Smooth muscle cell (in vitro differentiated cells): Measurements from ENCODE around the gene NAT16. TPM values are rescaled to one million over a fixed set of nuclear protein-coding genes. Genes with fewer than 3 reads are reported as not detected.
A peak's percentile ranks its signal among the peaks of the same experiment; 100 is the strongest.

Source experiments
- DNase-seq: peaks from one replicate; lab custom pipeline; 2025; ENCODE audit not compliant: unreplicated experiment; lab: John Stamatoyannopoulos, UW
- H2AFZ ChIP-seq: fragments of 200-600 bp; sonication (generic); 2 replicates; pipeline ENCODE4 v1.6.0; 2016; ENCODE audit warnings: antibody characterized with exemption, low read depth, mild to moderate bottlenecking
- H3F3A ChIP-seq: fragments of 200-600 bp; sonication (generic); 2 replicates; pipeline ENCODE4 v1.6.0; 2017; ENCODE audit warnings: antibody characterized with exemption, low read depth
- H3K27ac ChIP-seq: fragments of 200-600 bp; sonication (generic); 2 replicates; pipeline ENCODE4 v1.5.1; 2016; ENCODE audit warnings: low read depth, mild to moderate bottlenecking
- H3K27me3 ChIP-seq: fragments of 200-600 bp; sonication (generic); 2 replicates; pipeline ENCODE4 v1.6.1; 2016; ENCODE audit warnings: low read depth, mild to moderate bottlenecking
- H3K36me3 ChIP-seq: fragments of 200-600 bp; sonication (generic); 2 replicates; pipeline ENCODE4 v1.5.1; 2016; ENCODE audit warnings: low read depth
- H3K4me1 ChIP-seq: fragments of 200-600 bp; sonication (generic); 2 replicates; pipeline ENCODE4 v1.5.1; 2016; ENCODE audit warnings: low read depth
- H3K4me2 ChIP-seq: fragments of 200-600 bp; sonication (generic); 2 replicates; pipeline ENCODE4 v1.6.0; 2016; ENCODE audit warnings: mild to moderate bottlenecking
- H3K4me3 ChIP-seq: fragments of 200-600 bp; sonication (generic); 2 replicates; pipeline ENCODE4 v1.5.1; 2016; ENCODE audit warnings: mild to moderate bottlenecking
- H3K79me2 ChIP-seq: fragments of 200-600 bp; sonication (generic); 2 replicates; pipeline ENCODE4 v1.6.0; 2016; ENCODE audit warnings: low read depth, mild to moderate bottlenecking
- H3K9ac ChIP-seq: fragments of 200-600 bp; sonication (generic); 2 replicates; pipeline ENCODE4 v1.6.0; 2016; ENCODE audit warnings: low read depth
- H3K9me3 ChIP-seq: fragments of 200-600 bp; sonication (generic); replicated peaks from 2 replicates; pipeline ENCODE4 v1.5.1; 2016; ENCODE audit warnings: low read depth
- H4K20me1 ChIP-seq: fragments of 200-600 bp; sonication (generic); 2 replicates; pipeline ENCODE4 v1.6.0; 2016; ENCODE audit warnings: low read depth
- WGBS: methylation state at CpG from one replicate; pipeline ENCODE4 v1.1.7; 2016; ENCODE audit warnings: low lambda C conversion rate; 5-methylcytosine and 5-hydroxymethylcytosine counted together
- polyA plus RNA-seq: library from polyadenylated mRNA; unstranded; fragments of >200 nt; fragmentation: Nextera tagmentation; extraction: Ambion mirVana; gene quantifications from 2 replicates; pipeline ENCODE4 v1.2.1, GENCODE V29; 2016
- total RNA-seq: library from RNA; depleted of rRNA; stranded (reverse); fragments of >200 nt; gene quantifications from 2 replicates; pipeline ENCODE4 v1.2.3, GENCODE V29; 2014
- TF ChIP-seq, protein P1 (sequence below): fragments of 200-600 bp; sonication (generic); IDR thresholded peaks from 2 replicates; pipeline ENCODE4 v1.5.1; 2017; ENCODE audit warnings: borderline replicate concordance, mild to moderate bottlenecking, antibody characterized with exemption; ENCODE audit not compliant: insufficient read depth, poor library complexity, severe bottlenecking

Gene NAT16
- total and polyA plus RNA-seq, 2 experiments from 2014 or later, result not detected

DNA sequence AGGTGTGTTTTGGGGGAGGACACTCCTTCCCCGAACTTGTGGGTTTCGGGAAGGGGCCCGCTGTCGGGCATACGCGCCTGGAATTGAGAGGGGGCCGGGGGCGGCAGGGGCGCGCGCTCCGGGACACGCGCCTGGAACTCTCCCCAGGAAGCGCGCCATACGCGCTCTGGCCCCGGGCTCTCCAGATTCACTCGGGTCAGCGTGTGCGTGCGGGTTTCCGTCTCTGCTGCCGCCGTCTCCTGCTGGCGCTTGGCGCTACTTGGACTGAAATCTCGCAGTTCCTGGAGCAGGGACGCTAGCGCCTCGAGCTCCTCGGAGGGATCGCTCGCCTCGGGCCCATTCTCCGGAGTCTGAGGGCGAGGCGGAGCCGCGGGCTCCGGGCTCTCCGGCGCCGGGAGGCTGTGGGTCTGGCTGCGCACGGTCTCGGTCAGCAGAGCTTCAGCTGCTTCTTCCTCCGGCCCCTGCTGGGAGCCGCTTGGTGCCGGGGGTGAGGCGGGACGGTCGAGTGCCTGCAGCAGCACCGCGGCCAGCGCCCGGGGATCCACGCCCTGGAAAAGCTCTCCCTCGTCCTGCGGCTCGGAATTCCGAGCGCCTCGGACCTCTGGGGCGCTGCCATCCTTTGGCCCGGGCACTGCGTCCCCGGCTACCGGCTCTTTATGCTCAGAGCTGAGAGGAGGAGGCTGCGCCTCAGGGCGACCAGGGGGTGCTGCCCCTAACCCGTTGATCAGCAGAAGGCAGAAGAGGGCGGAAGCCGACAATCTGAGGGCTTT, 15.8 kb downstream of the NAT16 start:
- Histone ChIP-seq H3K4me3 (peak overlapping the region; percentile 38), H3F3A (peaks cover 13% of the 10 kb centered on the region), H3K36me3 (no peaks in the 10 kb centered on the region), H3K27ac (no peak overlapping the region), H3K9ac (no peak overlapping the region), H2AFZ (no peak overlapping the region), H3K4me2 (peak overlapping the region; percentile 81), H4K20me1 (peaks cover 54% of the 10 kb centered on the region), H3K4me1 (peaks cover 38% of the 10 kb centered on the region), H3K79me2 (no peaks in the 10 kb centered on the region), H3K9me3 (no peaks in the 10 kb centered on the region), H3K27me3 (peaks cover 51% of the 10 kb centered on the region)
- peak; percentile 53 for DNase-seq
- TF ChIP-seq, protein P1, sequence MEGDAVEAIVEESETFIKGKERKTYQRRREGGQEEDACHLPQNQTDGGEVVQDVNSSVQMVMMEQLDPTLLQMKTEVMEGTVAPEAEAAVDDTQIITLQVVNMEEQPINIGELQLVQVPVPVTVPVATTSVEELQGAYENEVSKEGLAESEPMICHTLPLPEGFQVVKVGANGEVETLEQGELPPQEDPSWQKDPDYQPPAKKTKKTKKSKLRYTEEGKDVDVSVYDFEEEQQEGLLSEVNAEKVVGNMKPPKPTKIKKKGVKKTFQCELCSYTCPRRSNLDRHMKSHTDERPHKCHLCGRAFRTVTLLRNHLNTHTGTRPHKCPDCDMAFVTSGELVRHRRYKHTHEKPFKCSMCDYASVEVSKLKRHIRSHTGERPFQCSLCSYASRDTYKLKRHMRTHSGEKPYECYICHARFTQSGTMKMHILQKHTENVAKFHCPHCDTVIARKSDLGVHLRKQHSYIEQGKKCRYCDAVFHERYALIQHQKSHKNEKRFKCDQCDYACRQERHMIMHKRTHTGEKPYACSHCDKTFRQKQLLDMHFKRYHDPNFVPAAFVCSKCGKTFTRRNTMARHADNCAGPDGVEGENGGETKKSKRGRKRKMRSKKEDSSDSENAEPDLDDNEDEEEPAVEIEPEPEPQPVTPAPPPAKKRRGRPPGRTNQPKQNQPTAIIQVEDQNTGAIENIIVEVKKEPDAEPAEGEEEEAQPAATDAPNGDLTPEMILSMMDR, result no peak
- WGBS, result 3% methylated on average over 68 of the region's 75 CpGs

DNA sequence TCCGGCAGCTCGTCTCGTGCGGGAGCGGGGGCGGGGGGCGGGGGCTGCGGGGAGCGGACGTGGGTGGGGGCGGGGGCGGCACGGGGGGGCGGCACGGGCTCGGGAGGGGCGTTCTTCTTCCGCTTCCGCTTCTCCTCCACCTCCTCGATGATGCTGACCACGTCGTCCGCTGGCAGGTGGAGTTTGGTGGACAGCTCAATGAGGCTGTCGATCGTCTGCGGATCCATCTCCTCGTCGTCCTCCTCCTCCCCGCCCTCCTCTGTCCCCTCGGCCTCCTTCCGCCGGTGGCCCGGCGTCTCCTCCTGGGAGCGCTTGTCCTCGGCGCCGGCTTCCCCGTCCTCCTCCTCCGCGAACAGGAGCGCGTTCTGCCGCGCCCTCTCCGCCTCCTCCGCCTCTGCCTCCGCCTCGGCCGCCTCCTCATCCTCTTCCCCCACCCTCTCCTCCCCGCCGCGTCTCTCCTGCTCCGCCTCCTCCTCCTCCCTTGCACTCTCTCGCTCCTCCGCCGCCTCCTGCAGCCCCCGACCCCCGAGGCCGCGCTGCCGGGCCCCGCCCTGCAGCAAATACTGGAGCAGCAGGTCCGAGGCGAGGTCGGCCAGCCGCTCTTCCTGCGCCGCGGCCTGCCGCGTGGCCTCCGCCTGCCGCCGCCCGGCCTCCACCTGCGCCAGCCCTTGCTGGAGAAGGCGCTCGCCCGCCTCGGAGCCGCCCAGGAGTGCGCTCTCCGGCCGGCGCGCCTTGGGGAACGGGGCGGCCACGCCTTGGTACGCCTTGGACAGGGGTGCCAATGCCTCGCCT, 16.6 kb downstream of the NAT16 start:
- Histone ChIP-seq H3K36me3 (no peaks in the 10 kb centered on the region), H3K9ac (no peak overlapping the region), H4K20me1 (peaks cover 62% of the 10 kb centered on the region), H3F3A (peaks cover 13% of the 10 kb centered on the region), H3K4me1 (peaks cover 38% of the 10 kb centered on the region), H3K4me2 (peak overlapping the region; percentile 81), H3K9me3 (no peaks in the 10 kb centered on the region), H3K27ac (no peak overlapping the region), H3K79me2 (no peaks in the 10 kb centered on the region), H2AFZ (no peak overlapping the region), H3K27me3 (peaks cover 49% of the 10 kb centered on the region), H3K4me3 (peak overlapping the region; percentile 38)
- TF ChIP-seq, protein P1, result no peak
- DNase-seq, result no peak
- 0% methylated on average over 49 of the region's 92 CpGs for WGBS

DNA sequence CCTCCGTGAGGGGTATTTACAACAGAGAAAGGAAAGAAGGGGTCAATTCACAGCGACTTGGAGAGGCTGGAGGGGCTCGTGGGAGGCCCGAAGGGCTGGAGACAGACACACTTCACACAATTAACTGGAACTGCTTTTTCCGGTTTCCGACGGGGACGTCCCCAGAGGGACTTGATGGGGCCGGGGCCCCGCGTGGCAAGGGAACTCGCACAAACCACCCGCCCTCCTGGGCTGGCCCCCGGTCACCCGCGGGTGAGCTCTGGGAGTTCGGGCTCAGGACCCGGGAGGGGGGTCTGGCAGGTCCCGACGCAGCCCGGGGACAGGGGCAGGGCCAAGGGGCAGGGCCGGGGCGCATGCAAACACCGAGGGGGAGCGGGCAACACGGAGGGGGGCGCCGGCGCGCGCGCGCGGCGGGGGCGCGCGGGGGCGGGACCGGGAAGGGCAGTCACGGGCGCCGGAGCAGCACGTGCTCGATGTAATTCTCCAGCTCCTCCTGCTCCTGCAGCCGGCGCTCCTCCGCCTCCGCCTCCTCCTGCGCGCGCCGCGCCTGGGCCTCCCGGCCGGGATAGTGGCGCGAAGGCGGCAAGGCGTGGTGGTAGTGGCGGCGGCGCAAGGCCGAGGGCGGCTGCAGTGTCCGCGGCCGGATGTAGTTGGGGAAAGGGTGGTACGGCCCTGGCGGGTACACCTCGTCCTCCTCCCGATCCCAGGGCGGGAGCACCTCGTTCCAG, 17.4 kb downstream of the NAT16 start:
- Histone ChIP-seq H3K9ac (no peak overlapping the region), H3K36me3 (no peaks in the 10 kb centered on the region), H3K4me2 (peak overlapping the region; percentile 81), H3K4me1 (peaks cover 38% of the 10 kb centered on the region), H4K20me1 (peaks cover 70% of the 10 kb centered on the region), H3K79me2 (no peaks in the 10 kb centered on the region), H2AFZ (no peak overlapping the region), H3K27ac (peak overlapping the region; percentile 31), H3F3A (peaks cover 8% of the 10 kb centered on the region), H3K4me3 (peak overlapping the region; percentile 38), H3K9me3 (no peaks in the 10 kb centered on the region), H3K27me3 (peaks cover 41% of the 10 kb centered on the region)
- TF ChIP-seq, protein P1, result no peak
- 1% methylated on average over 40 of the region's 74 CpGs for WGBS
- no peak for DNase-seq
